Lower leg skin (tissue), 3 donors: ENCODE data around the gene POU3F3.

ENCODE experiments used
- CTCF ChIP-seq, 3 donors: fragments of 450-650 bp; IDR thresholded peaks; one replicate each; pipeline ENCODE4 v1.5.1; 2016; ENCODE audit warnings: antibody characterized with exemption in 3 of 3, mild to moderate bottlenecking in 3 of 3, moderate library complexity in 2 of 3
- POLR2A ChIP-seq, 2 donors: fragments of 450-650 bp; IDR thresholded peaks; one replicate each; pipeline ENCODE4 v1.6.1; 2016 to 2017; ENCODE audit warnings: antibody characterized with exemption in 2 of 2, mild to moderate bottlenecking in 1 of 2, moderate library complexity in 1 of 2

GRCh38 chr2:104850361-104851290 is 3.3 kb upstream of the POU3F3 start:
- no peak for TF ChIP-seq CTCF (IDR thresholded peaks at IDR 0.05)
- no peak for TF ChIP-seq POLR2A (IDR thresholded peaks at IDR 0.05)
